ENCODE data around the gene GNG7. TPM values are rescaled to one million over a fixed set of nuclear protein-coding genes. Genes with fewer than 3 reads are reported as not detected.
"Not testable (repeated sequence)": the region's sequence is repeated elsewhere in the genome, so short reads cannot be mapped to it uniquely, and the experiment has no call there.

GNG7 gene
- total and polyA plus RNA-seq, 12 donors = 0.83 to 16.5 (median 7.8) TPM

DNA sequence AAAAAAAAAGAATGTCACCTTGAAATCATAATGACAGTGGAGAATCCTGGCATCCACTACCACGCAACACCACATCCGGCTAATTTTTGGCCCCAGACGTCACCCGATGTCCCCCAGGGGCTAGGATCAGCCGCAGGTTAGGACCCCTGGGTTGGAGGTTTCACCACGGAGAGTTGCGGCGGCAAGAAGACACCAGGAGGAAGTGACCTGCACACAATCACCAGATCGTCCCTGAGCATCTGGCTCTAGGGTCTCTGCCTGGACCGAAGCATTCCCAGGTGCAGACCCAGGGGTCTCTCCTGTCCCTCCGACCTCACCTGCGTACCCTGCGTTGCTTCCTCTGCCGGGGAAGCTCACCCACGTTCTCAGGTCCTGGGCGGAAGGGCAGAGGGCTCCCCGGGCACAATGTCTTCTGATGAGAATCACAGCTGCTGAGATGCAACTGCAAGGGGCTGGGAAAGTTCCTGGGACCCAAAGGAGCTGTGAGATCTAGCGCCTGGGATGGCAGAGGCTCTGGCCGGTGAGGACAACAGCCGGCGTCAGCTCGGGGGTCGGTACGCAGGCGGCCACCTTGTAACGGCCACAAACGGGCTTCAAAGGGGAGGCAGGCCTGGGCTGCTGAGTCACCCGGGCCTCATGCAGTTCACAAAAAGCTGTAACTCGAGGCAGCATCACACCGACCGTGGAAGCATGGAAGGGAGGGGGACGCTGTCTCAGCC is 115.3 kb downstream of the GNG7 start:
- 79 to 89% (median 83%) methylated on average over 12 to 32 of the region's 32 CpGs for WGBS, 4 donors
- Histone ChIP-seq H3K36me3 (replicated peaks in 1 of 2) (no peaks in the 10 kb centered on the region), H3K27ac (peak overlapping the region in 3 of 5 donors; percentile 45 to 69 (median 67)), H3K4me3 (no peak overlapping the region), H3K27me3 (no peaks in the 10 kb centered on the region), H3K9me3 (replicated peaks in 1 of 3) (no peaks in the 10 kb centered on the region), H3K4me1 (replicated peaks in 1 of 2) (peaks cover 9 to 17% of the 10 kb centered on the region in 2 donors)
- TF ChIP-seq POLR2A (IDR thresholded peaks at IDR 0.05) = no peak
- TF ChIP-seq, protein P1, sequence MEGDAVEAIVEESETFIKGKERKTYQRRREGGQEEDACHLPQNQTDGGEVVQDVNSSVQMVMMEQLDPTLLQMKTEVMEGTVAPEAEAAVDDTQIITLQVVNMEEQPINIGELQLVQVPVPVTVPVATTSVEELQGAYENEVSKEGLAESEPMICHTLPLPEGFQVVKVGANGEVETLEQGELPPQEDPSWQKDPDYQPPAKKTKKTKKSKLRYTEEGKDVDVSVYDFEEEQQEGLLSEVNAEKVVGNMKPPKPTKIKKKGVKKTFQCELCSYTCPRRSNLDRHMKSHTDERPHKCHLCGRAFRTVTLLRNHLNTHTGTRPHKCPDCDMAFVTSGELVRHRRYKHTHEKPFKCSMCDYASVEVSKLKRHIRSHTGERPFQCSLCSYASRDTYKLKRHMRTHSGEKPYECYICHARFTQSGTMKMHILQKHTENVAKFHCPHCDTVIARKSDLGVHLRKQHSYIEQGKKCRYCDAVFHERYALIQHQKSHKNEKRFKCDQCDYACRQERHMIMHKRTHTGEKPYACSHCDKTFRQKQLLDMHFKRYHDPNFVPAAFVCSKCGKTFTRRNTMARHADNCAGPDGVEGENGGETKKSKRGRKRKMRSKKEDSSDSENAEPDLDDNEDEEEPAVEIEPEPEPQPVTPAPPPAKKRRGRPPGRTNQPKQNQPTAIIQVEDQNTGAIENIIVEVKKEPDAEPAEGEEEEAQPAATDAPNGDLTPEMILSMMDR (IDR thresholded peaks at IDR 0.05) = no peak
- no peak for DNase-seq
- intact Hi-C loops (cut with DNase I) = no loop called here

DNA sequence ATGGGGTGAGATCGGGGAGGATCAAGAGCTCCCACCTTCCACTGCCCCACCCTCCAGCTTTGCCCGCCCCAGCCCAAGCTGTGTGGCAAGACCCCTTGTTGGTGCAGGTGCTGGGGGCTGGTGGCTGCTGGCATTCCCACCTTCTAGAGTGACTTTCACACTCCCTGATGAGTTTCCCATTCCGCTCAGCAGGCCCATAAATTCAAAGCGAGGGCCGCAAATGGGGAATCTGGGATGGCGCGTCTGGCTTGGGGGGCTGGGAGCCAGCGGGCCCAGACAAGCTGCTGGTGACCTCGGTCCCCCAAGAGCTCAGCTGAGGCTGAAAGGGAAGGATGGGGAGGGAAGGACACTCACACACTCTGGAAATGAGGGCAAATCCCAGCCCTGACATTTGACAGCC is 116.3 kb downstream of the GNG7 start:
- TF ChIP-seq, protein P1 (IDR thresholded peaks at IDR 0.05) = no peak
- no peak for TF ChIP-seq POLR2A (IDR thresholded peaks at IDR 0.05)
- no peak overlapping the region for H3K4me3 ChIP-seq
- no peak overlapping the region for H3K27ac ChIP-seq
- intact Hi-C loops (cut with DNase I) = no loop called here
- H3K36me3 ChIP-seq (replicated peaks in 1 of 2) = no peaks in the 10 kb centered on the region
- no peaks in the 10 kb centered on the region for H3K9me3 ChIP-seq (replicated peaks in 1 of 3)
- 88 to 95% (median 90%) methylated on average over 9 of the region's 9 CpGs for WGBS, 4 donors
- no peaks in the 10 kb centered on the region for H3K27me3 ChIP-seq
- peak in 1 of 7 donors; percentile 4 for DNase-seq
- H3K4me1 ChIP-seq (replicated peaks in 1 of 2) = peaks cover 9 to 17% of the 10 kb centered on the region in 2 donors

- H3K36me3 ChIP-seq (replicated peaks in 1 of 2) = no peaks in the 10 kb centered on the region
- intact Hi-C loops (cut with DNase I) = no loop called here
- H3K4me3 ChIP-seq = no peak overlapping the region
- no peak overlapping the region for H3K27ac ChIP-seq
- peaks cover 14 to 28% of the 10 kb centered on the region in 2 donors for H3K4me1 ChIP-seq (replicated peaks in 1 of 2)
- TF ChIP-seq POLR2A (IDR thresholded peaks at IDR 0.05) = no peak
- TF ChIP-seq, protein P1 (IDR thresholded peaks at IDR 0.05) = no peak
- 71 to 73% (median 72%) methylated on average over 5 of the region's 5 CpGs for WGBS, 4 donors
- DNase-seq = peak in 1 of 7 donors; percentile 25
- H3K9me3 ChIP-seq (replicated peaks in 1 of 3) = no peaks in the 10 kb centered on the region
- H3K27me3 ChIP-seq = no peaks in the 10 kb centered on the region
These were observed 118.5 kb downstream of the GNG7 start for GRCh38 chr19:2584002-2584401.

- Histone ChIP-seq H3K27me3 (no peaks in the 10 kb centered on the region), H3K27ac (no peak overlapping the region), H3K36me3 (replicated peaks in 1 of 2) (no peaks in the 10 kb centered on the region), H3K9me3 (replicated peaks in 1 of 3) (no peaks in the 10 kb centered on the region), H3K4me1 (replicated peaks in 1 of 2) (peaks cover 16 to 28% of the 10 kb centered on the region in 2 donors), H3K4me3 (no peak overlapping the region)
- intact Hi-C loops (cut with DNase I) = no loop called here
- 89 to 98% (median 94%) methylated on average over 6 of the region's 6 CpGs for WGBS, 4 donors
- DNase-seq = peak in 1 of 7 donors; percentile 10
- TF ChIP-seq, protein P1 (IDR thresholded peaks at IDR 0.05) = no peak
- TF ChIP-seq POLR2A (IDR thresholded peaks at IDR 0.05) = no peak
These were observed 119.2 kb downstream of the GNG7 start for GRCh38 chr19:2582984-2583956.

GRCh38 chr19:2580396-2580795 is 122.1 kb downstream of the GNG7 start:
- 83 to 92% (median 90%) methylated on average over 5 of the region's 5 CpGs for WGBS, 4 donors
- H3K36me3 ChIP-seq (replicated peaks in 1 of 2); H3K27me3 ChIP-seq; H3K9me3 ChIP-seq (replicated peaks in 1 of 3); H3K27ac ChIP-seq; H3K4me3 ChIP-seq; intact Hi-C loops (cut with DNase I): not testable (repeated sequence)
- peak in 1 of 7 donors; percentile 10 for DNase-seq
- peaks cover 16 to 24% of the 10 kb centered on the region in 2 donors for H3K4me1 ChIP-seq (replicated peaks in 1 of 2)

Data from adrenal gland (tissue), 12 donors.